PC-9 (cell line): Measurements from ENCODE around the gene ITIH3. TPM values are rescaled to one million over a fixed set of nuclear protein-coding genes. Genes with fewer than 3 reads are reported as not detected.

ENCODE experiments used
- BruUV-seq: library from RNA; stranded (reverse); fragments of 400-500 nt; replicated peaks from 2 replicates; lab custom pipeline; 2021; lab: Mats Ljungman, UMichigan
- CTCF ChIA-PET: fragments of 300-600 bp; sonication (Branson Sonifier 250); formaldehyde crosslinking; loops from one replicate; lab custom pipeline; 2022; ENCODE audit warnings: antibody characterized with exemption; lab: Charles Lee
- POLR2A ChIA-PET: fragments of 300-600 bp; sonication (Branson Sonifier 250); formaldehyde crosslinking; loops from one replicate; lab custom pipeline; 2022; ENCODE audit warnings: antibody characterized with exemption; ENCODE audit not compliant: unreplicated experiment; lab: Charles Lee
- DNase-seq, 2 experiments: peaks; one replicate each; pipeline versions ENCODE4 v3.0.0 to v3.0.0-alpha.2; 2015 to 2022; ENCODE audit warnings: mixed read lengths in 1 of 2
- H2AFZ ChIP-seq: fragments of 200-600 bp; sonication (generic); 2 replicates; pipeline ENCODE4 v1.8.1; 2017; ENCODE audit warnings: antibody characterized with exemption
- H3F3A ChIP-seq: fragments of 200-600 bp; sonication (generic); 2 replicates; pipeline ENCODE4 v1.8.1; 2017; ENCODE audit warnings: antibody characterized with exemption, mild to moderate bottlenecking, low read depth; ENCODE audit not compliant: insufficient read depth
- H3K27ac ChIP-seq: fragments of 200-600 bp; sonication (generic); 2 replicates; pipeline ENCODE4 v1.6.1; 2016; ENCODE audit warnings: mixed run types
- H3K27me3 ChIP-seq: fragments of 200-600 bp; sonication (generic); 2 replicates; pipeline ENCODE4 v1.6.1; 2016; ENCODE audit warnings: low read depth, mixed run types; ENCODE audit not compliant: insufficient read depth
- H3K36me3 ChIP-seq: fragments of 200-600 bp; sonication (generic); 2 replicates; pipeline ENCODE4 v1.6.1; 2016; ENCODE audit warnings: low read depth, mixed run types
- H3K4me1 ChIP-seq: fragments of 200-600 bp; sonication (generic); replicated peaks from 2 replicates; pipeline ENCODE4 v1.6.1; 2016; ENCODE audit warnings: mixed run types; ENCODE audit not compliant: insufficient read depth
- H3K4me2 ChIP-seq: fragments of 200-600 bp; sonication (generic); 2 replicates; pipeline ENCODE4 v1.6.1; 2017; ENCODE audit warnings: mixed run types
- H3K4me3 ChIP-seq: fragments of 200-600 bp; sonication (generic); 2 replicates; pipeline ENCODE4 v1.6.1; 2016; ENCODE audit warnings: mixed run types
- H3K79me2 ChIP-seq: fragments of 200-600 bp; sonication (generic); 2 replicates; pipeline ENCODE4 v1.6.1; 2017; ENCODE audit warnings: low read depth, mixed run types
- H3K9me2 ChIP-seq: fragments of 200-600 bp; sonication (generic); 2 replicates; pipeline ENCODE4 v1.8.1; 2017; ENCODE audit warnings: mild to moderate bottlenecking; ENCODE audit not compliant: insufficient read depth
- H3K9me3 ChIP-seq: fragments of 200-600 bp; sonication (generic); 2 replicates; pipeline ENCODE4 v1.8.1; 2016; ENCODE audit warnings: low read depth; ENCODE audit not compliant: insufficient read depth
- H4K20me1 ChIP-seq: fragments of 200-600 bp; sonication (generic); 2 replicates; pipeline ENCODE4 v1.8.1; 2017; ENCODE audit not compliant: insufficient read depth
- EZH2 ChIP-seq: fragments of 200-600 bp; sonication (generic); IDR thresholded peaks from 2 replicates; pipeline ENCODE4 v1.8.0; 2017; ENCODE audit warnings: antibody characterized with exemption, low read depth
- intact Hi-C: fragments of 100-400 bp; cut with micrococcal nuclease; formaldehyde crosslinking; loops from one replicate; pipeline ENCODE4 v1.10.0; 2022; ENCODE audit not compliant: unreplicated experiment
- total RNA-seq: library from RNA; stranded (reverse); gene quantifications from 2 replicates; pipeline ENCODE4 v1.2.3, GENCODE V29; 2021
- TF ChIP-seq, protein P1 (sequence below): fragments of 200-600 bp; sonication (generic); conservative IDR thresholded peaks from 2 replicates; pipeline ENCODE4 v1.6.1; 2017; ENCODE audit warnings: mixed run types, antibody characterized with exemption, mild to moderate bottlenecking, moderate library complexity

Gene ITIH3
- total RNA-seq, 1 experiment from 2014 or later, result not detected

GRCh38 chr3:52798978-52799476, 4.4 kb downstream of the ITIH3 start:
- DNase-seq, result peak in 1 of 2 experiments; percentile 55
- intact Hi-C loops, result no loop called here
- H3K9me2 ChIP-seq, result no peaks in the 10 kb centered on the region
- no peak overlapping the region for H3K4me3 ChIP-seq
- no peaks in the 10 kb centered on the region for H3K36me3 ChIP-seq
- H3K9me3 ChIP-seq, result no peaks in the 10 kb centered on the region
- H3K79me2 ChIP-seq, result no peaks in the 10 kb centered on the region
- POLR2A ChIA-PET, result interaction anchor here (0.6 kb wide), 1 partner anchor 8 kb away, joined by 3 read pairs; no protein-coding TSS in a partner anchor
- no peak overlapping the region for H3K27ac ChIP-seq
- no peak overlapping the region for H3K4me2 ChIP-seq
- BruUV-seq, result no TSS peak
- H2AFZ ChIP-seq, result no peak overlapping the region
- H3F3A ChIP-seq, result no peaks in the 10 kb centered on the region
- CTCF ChIA-PET, result interaction anchor here (0.7 kb wide), 1 partner anchor 98 kb away, joined by 3 read pairs; the partner anchor contains the start of gene STIMATE
- TF ChIP-seq EZH2, result no peak
- TF ChIP-seq, protein P1, sequence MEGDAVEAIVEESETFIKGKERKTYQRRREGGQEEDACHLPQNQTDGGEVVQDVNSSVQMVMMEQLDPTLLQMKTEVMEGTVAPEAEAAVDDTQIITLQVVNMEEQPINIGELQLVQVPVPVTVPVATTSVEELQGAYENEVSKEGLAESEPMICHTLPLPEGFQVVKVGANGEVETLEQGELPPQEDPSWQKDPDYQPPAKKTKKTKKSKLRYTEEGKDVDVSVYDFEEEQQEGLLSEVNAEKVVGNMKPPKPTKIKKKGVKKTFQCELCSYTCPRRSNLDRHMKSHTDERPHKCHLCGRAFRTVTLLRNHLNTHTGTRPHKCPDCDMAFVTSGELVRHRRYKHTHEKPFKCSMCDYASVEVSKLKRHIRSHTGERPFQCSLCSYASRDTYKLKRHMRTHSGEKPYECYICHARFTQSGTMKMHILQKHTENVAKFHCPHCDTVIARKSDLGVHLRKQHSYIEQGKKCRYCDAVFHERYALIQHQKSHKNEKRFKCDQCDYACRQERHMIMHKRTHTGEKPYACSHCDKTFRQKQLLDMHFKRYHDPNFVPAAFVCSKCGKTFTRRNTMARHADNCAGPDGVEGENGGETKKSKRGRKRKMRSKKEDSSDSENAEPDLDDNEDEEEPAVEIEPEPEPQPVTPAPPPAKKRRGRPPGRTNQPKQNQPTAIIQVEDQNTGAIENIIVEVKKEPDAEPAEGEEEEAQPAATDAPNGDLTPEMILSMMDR, result peak; percentile 72
- no peaks in the 10 kb centered on the region for H3K27me3 ChIP-seq
- no peaks in the 10 kb centered on the region for H3K4me1 ChIP-seq
- H4K20me1 ChIP-seq, result no peaks in the 10 kb centered on the region

- Histone ChIP-seq H3K36me3 (no peaks in the 10 kb centered on the region), H3K27me3 (no peaks in the 10 kb centered on the region), H3K27ac (no peak overlapping the region), H3K4me1 (no peaks in the 10 kb centered on the region), H3K4me3 (no peak overlapping the region), H3K79me2 (no peaks in the 10 kb centered on the region), H4K20me1 (no peaks in the 10 kb centered on the region), H2AFZ (no peak overlapping the region), H3K9me3 (no peaks in the 10 kb centered on the region), H3K4me2 (no peak overlapping the region), H3K9me2 (no peaks in the 10 kb centered on the region), H3F3A (no peaks in the 10 kb centered on the region)
- ChIA-PET POLR2A (no interaction called here), CTCF (no interaction called here)
- TF ChIP-seq, protein P1, result no peak
- no peak for TF ChIP-seq EZH2
- BruUV-seq, result no TSS peak
- DNase-seq, result no peak
- intact Hi-C loops, result no loop called here
Measured at GRCh38 chr3:52800079-52800478, 5.5 kb downstream of the ITIH3 start.

DNA sequence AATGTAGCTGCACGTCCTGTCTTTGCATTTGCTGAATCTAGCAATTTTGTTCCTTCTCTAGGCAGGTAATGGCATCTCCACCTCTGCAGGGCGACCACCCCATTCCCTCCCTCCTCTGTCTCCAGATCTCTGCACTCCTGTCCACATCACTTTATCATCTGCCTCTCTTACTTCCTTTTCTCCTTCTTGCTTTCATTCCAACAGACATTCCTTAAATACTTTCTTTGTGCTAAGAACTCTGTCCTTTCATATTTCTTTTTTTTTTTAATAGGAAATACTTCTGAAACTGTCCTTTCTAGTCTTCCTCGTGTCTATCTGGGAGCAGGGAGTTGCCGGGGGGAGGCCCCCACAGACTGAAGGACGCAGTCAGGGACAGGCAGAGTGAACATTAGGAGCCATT, 7.2 kb downstream of the ITIH3 start:
- no peaks in the 10 kb centered on the region for H3K27me3 ChIP-seq
- ChIA-PET CTCF (no interaction called here), POLR2A (no interaction called here)
- H3K79me2 ChIP-seq, result no peaks in the 10 kb centered on the region
- no peaks in the 10 kb centered on the region for H4K20me1 ChIP-seq
- no peak overlapping the region for H3K27ac ChIP-seq
- no peak for DNase-seq
- H3F3A ChIP-seq, result no peaks in the 10 kb centered on the region
- no peak for TF ChIP-seq EZH2
- TF ChIP-seq, protein P1, result no peak
- no TSS peak for BruUV-seq
- no peaks in the 10 kb centered on the region for H3K4me1 ChIP-seq
- H3K9me2 ChIP-seq, result no peaks in the 10 kb centered on the region
- no peaks in the 10 kb centered on the region for H3K9me3 ChIP-seq
- H3K4me2 ChIP-seq, result no peak overlapping the region
- H2AFZ ChIP-seq, result no peak overlapping the region
- intact Hi-C loops, result no loop called here
- H3K36me3 ChIP-seq, result no peaks in the 10 kb centered on the region
- no peak overlapping the region for H3K4me3 ChIP-seq
